HG03139 (cell line): ENCODE results near the gene GMDS.

ENCODE experiments used
- ATAC-seq: cut with Tn5 transposase; IDR thresholded peaks from one replicate; pipeline ENCODE4 v1.9.1; 2021; ENCODE audit not compliant: unreplicated experiment

The GMDS gene

GRCh38 chr6:1841136-1841535 is 404.3 kb downstream of the GMDS start:
- ATAC-seq, result no peak

GRCh38 chr6:1840491-1841121 is 404.8 kb downstream of the GMDS start:
- ATAC-seq, result no peak

- ATAC-seq, result no peak
These were observed 406.0 kb downstream of the GMDS start for GRCh38 chr6:1839361-1839760.

- ATAC-seq, result no peak
These were observed 406.7 kb downstream of the GMDS start for GRCh38 chr6:1838604-1839213.

GRCh38 chr6:1837826-1838225 is 407.6 kb downstream of the GMDS start:
- no peak for ATAC-seq

GRCh38 chr6:1836690-1837089 is 408.7 kb downstream of the GMDS start:
- ATAC-seq, result no peak

GRCh38 chr6:1834646-1835516 is 410.5 kb downstream of the GMDS start:
- ATAC-seq, result no peak

- no peak for ATAC-seq
These were observed 411.2 kb downstream of the GMDS start for GRCh38 chr6:1834207-1834606.

- no peak for ATAC-seq
These were observed 412.3 kb downstream of the GMDS start for GRCh38 chr6:1832844-1833787.

- ATAC-seq, result no peak
These were observed 413.0 kb downstream of the GMDS start for GRCh38 chr6:1832358-1832757.

GRCh38 chr6:1827984-1828793 is 417.2 kb downstream of the GMDS start:
- ATAC-seq, result no peak

GRCh38 chr6:1825926-1826325 is 419.5 kb downstream of the GMDS start:
- no peak for ATAC-seq

- ATAC-seq, result no peak
These were observed 420.1 kb downstream of the GMDS start for GRCh38 chr6:1825277-1825676.

GRCh38 chr6:1821513-1822183 is 423.8 kb downstream of the GMDS start:
- no peak for ATAC-seq

GRCh38 chr6:1821164-1821512 is 424.3 kb downstream of the GMDS start:
- ATAC-seq, result no peak

GRCh38 chr6:1820714-1821113 is 424.7 kb downstream of the GMDS start:
- no peak for ATAC-seq

GRCh38 chr6:1820165-1820564 is 425.2 kb downstream of the GMDS start:
- ATAC-seq, result no peak

- ATAC-seq, result no peak
These were observed 426.4 kb downstream of the GMDS start for GRCh38 chr6:1819007-1819406.

GRCh38 chr6:1817033-1817761 is 428.2 kb downstream of the GMDS start:
- ATAC-seq, result no peak
